PC-3 (cell line): ENCODE measurements around the gene ELP5.

Experiments used
- CTCF ChIP-seq: fragments of 300-600 bp; sonication (generic); conservative IDR thresholded peaks from 2 replicates; pipeline ENCODE4 v1.5.1; 2017; ENCODE audit warnings: antibody characterized with exemption, low read depth, mild to moderate bottlenecking, low read length
- EZH2phosphoT487 ChIP-seq: fragments of 300-600 bp; sonication (generic); IDR thresholded peaks from 2 replicates; pipeline ENCODE4 v1.6.1; 2018; ENCODE audit warnings: mild to moderate bottlenecking, antibody characterized with exemption, low read length, borderline replicate concordance

- TF ChIP-seq CTCF, result no peak
- no peak for TF ChIP-seq EZH2phosphoT487
These were observed 34.7 kb upstream of the ELP5 start for GRCh38 chr17:7217113-7217987.
